ENCODE data around the gene AKR1C4. TPM values are rescaled to one million over a fixed set of nuclear protein-coding genes. Genes with fewer than 3 reads are reported as not detected.
A peak's percentile ranks its signal among the peaks of the same experiment; 100 is the strongest.
"Not testable (repeated sequence)": the region's sequence is repeated elsewhere in the genome, so short reads cannot be mapped to it uniquely, and the experiment has no call there.

AKR1C4 gene
- total RNA-seq, 1 donor from 2014 or later, result not detected

DNA sequence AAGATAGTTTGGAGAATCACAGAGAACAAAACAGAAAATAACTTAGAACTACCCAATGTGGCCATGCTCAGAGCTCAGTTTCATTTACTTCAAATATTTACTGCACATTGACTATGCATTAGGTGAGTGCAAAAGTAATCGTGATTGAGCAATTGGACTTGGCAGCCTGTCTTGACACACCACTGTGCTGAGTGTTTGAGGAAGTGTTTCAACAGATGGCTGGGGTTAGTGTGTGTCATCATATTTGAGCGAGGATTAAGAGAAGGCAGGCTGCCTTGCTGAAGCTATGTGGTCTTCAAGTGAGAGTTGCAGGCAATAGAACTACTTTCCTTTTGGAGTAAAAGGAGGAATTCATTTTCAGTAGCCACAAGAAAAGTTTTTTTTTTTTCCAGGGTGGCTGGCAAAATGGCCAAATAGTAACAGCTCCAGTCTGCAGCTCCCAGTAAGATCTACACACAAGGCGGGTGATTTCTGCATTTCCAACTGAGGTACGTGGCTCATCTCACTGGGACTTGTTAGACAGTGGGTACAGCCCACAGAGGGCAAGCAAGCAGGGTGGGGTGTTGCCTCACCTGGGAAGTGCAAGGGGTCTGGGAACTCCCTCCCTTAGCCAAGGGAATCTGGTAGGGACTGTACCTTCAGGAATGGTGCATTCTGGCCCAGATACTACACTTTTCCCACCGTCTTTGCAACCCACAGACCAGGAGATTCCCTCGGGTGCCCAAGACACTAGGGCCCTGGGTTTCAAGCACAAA lies 37.6 kb downstream of the AKR1C4 start:
- H3K27me3 ChIP-seq (ENCODE audit: control insufficient read depth, insufficient read depth, low read length), result no peaks in the 10 kb centered on the region
- TF ChIP-seq, protein P1, sequence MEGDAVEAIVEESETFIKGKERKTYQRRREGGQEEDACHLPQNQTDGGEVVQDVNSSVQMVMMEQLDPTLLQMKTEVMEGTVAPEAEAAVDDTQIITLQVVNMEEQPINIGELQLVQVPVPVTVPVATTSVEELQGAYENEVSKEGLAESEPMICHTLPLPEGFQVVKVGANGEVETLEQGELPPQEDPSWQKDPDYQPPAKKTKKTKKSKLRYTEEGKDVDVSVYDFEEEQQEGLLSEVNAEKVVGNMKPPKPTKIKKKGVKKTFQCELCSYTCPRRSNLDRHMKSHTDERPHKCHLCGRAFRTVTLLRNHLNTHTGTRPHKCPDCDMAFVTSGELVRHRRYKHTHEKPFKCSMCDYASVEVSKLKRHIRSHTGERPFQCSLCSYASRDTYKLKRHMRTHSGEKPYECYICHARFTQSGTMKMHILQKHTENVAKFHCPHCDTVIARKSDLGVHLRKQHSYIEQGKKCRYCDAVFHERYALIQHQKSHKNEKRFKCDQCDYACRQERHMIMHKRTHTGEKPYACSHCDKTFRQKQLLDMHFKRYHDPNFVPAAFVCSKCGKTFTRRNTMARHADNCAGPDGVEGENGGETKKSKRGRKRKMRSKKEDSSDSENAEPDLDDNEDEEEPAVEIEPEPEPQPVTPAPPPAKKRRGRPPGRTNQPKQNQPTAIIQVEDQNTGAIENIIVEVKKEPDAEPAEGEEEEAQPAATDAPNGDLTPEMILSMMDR (IDR thresholded peaks at IDR 0.05; ENCODE audit: insufficient read depth, low read length, poor library complexity, severe bottlenecking), result no peak
- H3K4me3 ChIP-seq (ENCODE audit: low read depth, low read length), result no peak overlapping the region
- H3K36me3 ChIP-seq (ENCODE audit: control insufficient read depth, insufficient read depth, low read length), result no peaks in the 10 kb centered on the region
- no peak for DNase-seq (ENCODE audit: low read depth)

GRCh38 chr10:5237541-5237940 lies 40.9 kb downstream of the AKR1C4 start:
- H3K36me3 ChIP-seq (ENCODE audit: control insufficient read depth, insufficient read depth, low read length); DNase-seq (ENCODE audit: low read depth); H3K27me3 ChIP-seq (ENCODE audit: control insufficient read depth, insufficient read depth, low read length); H3K4me3 ChIP-seq (ENCODE audit: low read depth, low read length): not testable (repeated sequence)

DNA sequence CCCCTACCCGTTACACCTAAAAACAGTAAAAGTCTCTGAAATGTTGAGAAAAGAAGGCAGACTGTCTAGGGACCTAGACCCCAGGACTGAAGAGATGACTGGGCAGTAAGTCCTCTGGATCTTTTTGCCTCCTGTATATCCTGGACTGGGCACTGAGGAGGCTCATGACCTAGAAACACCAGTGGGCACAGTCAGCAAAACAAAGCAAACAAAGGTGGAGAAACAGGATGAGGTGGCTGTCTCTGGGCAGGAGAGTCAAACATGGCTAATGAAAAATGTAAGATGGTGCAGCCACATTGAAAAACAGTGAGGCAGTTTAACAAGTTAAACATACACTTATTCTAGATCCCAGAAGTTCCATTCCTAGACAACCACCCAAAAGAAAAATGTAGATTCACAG lies 45.9 kb downstream of the AKR1C4 start:
- Histone ChIP-seq H3K36me3 (ENCODE audit: control insufficient read depth, insufficient read depth, low read length) (no peaks in the 10 kb centered on the region), H3K27me3 (ENCODE audit: control insufficient read depth, insufficient read depth, low read length) (no peaks in the 10 kb centered on the region), H3K4me3 (ENCODE audit: low read depth, low read length) (no peak overlapping the region)
- no peak for DNase-seq (ENCODE audit: low read depth)
- TF ChIP-seq, protein P1 (IDR thresholded peaks at IDR 0.05; ENCODE audit: insufficient read depth, low read length, poor library complexity, severe bottlenecking), result no peak

GRCh38 chr10:5243521-5243987 lies 46.9 kb downstream of the AKR1C4 start:
- DNase-seq (ENCODE audit: low read depth), result no peak
- TF ChIP-seq, protein P1 (IDR thresholded peaks at IDR 0.05; ENCODE audit: insufficient read depth, low read length, poor library complexity, severe bottlenecking), result no peak

DNA sequence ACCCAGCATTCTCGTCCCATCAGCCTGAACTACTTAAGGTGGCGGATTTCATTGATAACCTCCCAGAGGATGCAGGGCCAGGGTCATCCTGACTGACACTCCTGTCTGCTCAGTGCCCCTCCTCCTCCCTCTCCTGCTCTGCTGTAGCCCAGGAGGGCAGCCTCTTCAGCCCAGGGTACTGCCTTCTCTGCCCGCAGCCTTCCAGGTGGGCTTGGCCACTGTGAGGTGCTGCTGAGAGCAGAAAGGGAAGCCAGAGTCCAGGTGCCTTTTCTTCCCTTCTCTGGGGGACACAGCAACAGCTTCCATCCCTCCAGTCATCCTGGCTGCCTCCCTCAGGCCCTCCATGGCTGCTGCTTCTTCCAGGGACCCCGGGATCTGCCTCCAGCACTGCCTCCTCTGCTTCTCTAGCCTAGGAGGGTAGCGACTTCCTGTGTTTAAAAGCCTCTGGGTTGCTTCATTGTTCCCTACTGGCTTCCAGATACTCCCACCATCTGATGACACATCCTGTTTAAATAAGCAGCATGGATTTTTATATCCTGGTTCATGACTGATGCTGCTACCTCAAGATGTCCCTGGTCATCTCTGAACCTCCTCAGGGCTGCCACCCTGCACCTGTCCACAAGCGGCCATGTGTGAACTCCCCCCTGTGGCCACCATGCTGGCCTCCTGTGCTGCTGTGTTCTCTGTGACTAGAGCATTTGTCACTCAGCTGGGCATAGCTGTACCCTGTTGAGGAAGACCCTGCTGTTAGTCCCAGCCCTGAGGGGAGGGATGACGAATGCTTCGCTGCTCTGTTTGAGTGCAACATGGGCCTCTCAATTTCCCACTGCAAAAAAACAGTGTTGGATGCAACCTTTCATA lies 55.8 kb downstream of the AKR1C4 start:
- Histone ChIP-seq H3K36me3 (ENCODE audit: control insufficient read depth, insufficient read depth, low read length) (no peaks in the 10 kb centered on the region), H3K4me3 (ENCODE audit: low read depth, low read length) (no peak overlapping the region), H3K27me3 (ENCODE audit: control insufficient read depth, insufficient read depth, low read length) (no peaks in the 10 kb centered on the region)
- DNase-seq (ENCODE audit: low read depth), result no peak
- TF ChIP-seq, protein P1 (IDR thresholded peaks at IDR 0.05; ENCODE audit: insufficient read depth, low read length, poor library complexity, severe bottlenecking), result peak; percentile 8

More at GRCh38 chr10:5243521-5243987, 46.9 kb downstream of the AKR1C4 start:
- no peaks in the 10 kb centered on the region for H3K27me3 ChIP-seq (ENCODE audit: control insufficient read depth, insufficient read depth, low read length)
- H3K4me3 ChIP-seq (ENCODE audit: low read depth, low read length), result no peak overlapping the region
- no peaks in the 10 kb centered on the region for H3K36me3 ChIP-seq (ENCODE audit: control insufficient read depth, insufficient read depth, low read length)

DNA sequence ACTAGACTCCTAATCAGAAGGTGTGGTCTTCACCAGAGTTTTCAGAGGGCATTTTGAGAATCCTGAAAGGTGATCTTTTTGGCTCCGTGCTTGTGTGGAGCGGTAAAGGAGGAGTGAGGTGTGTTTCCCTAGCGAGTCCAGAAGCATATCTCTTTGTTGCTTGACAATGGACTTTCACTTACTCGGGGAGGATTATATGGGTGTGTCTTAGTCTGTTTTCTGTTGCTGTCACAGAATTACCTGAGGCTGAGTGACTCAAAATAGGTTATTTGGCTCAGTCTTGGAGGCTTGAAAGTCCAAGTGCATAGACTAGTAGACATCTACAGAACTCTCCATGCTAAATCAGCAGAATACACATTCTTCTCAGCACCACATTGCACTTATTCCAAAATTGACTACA lies 57.9 kb downstream of the AKR1C4 start:
- no peaks in the 10 kb centered on the region for H3K36me3 ChIP-seq (ENCODE audit: control insufficient read depth, insufficient read depth, low read length)
- no peak for DNase-seq (ENCODE audit: low read depth)
- H3K27me3 ChIP-seq (ENCODE audit: control insufficient read depth, insufficient read depth, low read length), result no peaks in the 10 kb centered on the region
- TF ChIP-seq, protein P1 (IDR thresholded peaks at IDR 0.05; ENCODE audit: insufficient read depth, low read length, poor library complexity, severe bottlenecking), result no peak
- H3K4me3 ChIP-seq (ENCODE audit: low read depth, low read length), result no peak overlapping the region

GRCh38 chr10:5257768-5258167 lies 61.1 kb downstream of the AKR1C4 start:
- not testable (repeated sequence) for H3K27me3 ChIP-seq (ENCODE audit: control insufficient read depth, insufficient read depth, low read length); H3K36me3 ChIP-seq (ENCODE audit: control insufficient read depth, insufficient read depth, low read length); H3K4me3 ChIP-seq (ENCODE audit: low read depth, low read length); DNase-seq (ENCODE audit: low read depth)
